HCT116 (cell line): ENCODE data around the gene KTI12. TPM values are rescaled to one million over a fixed set of nuclear protein-coding genes. Genes with fewer than 3 reads are reported as not detected.

Experiments used
- ATAC-seq: fragments of 200-7000 bp; cut with Tn5 transposase; 2 replicates; pipeline ENCODE4 v1.9.1; 2020; ENCODE audit warnings: mild to moderate bottlenecking, moderate library complexity
- BruUV-seq: library from RNA; stranded (reverse); fragments of 400-500 nt; replicated peaks from 2 replicates; lab custom pipeline; 2021; lab: Mats Ljungman, UMichigan
- CTCF ChIA-PET: fragments of 300-600 bp; sonication (Branson Sonifier 250); formaldehyde crosslinking; loops from one replicate; lab custom pipeline; 2021; ENCODE audit warnings: antibody characterized with exemption; lab: Charles Lee
- POLR2A ChIA-PET: fragments of 300-600, 350-600 bp; sonication (Branson Sonifier 250); formaldehyde crosslinking; loops from one replicate; lab custom pipeline; 2021; ENCODE audit warnings: antibody characterized with exemption; lab: Charles Lee
- RAD21 ChIA-PET, 2 experiments: fragments of 300-600 bp; sonication (Branson Sonifier 250); formaldehyde crosslinking; loops; one replicate each; lab custom pipeline; 2023; ENCODE audit warnings: low total read pairs in 2 of 2; ENCODE audit not compliant: uncharacterized antibody in 2 of 2, unreplicated experiment in 2 of 2, low non-redundant PET in 1 of 2; lab: Charles Lee
- DNase-seq: peaks from one replicate; pipeline ENCODE4 v3.0.0-alpha.2; 2010; ENCODE audit warnings: low read depth, low spot score
- H2AFZ ChIP-seq: fragments of 200-600 bp; shearing (Covaris generic), sonication (generic); 2 replicates; pipeline ENCODE4 v1.6.1; 2017; ENCODE audit warnings: low read depth, mixed run types, mixed read lengths, antibody characterized with exemption, low read length; ENCODE audit not compliant: poor library complexity, severe bottlenecking
- H3K27ac ChIP-seq: 2 replicates; pipeline ENCODE4 v1.5.1; 2012; ENCODE audit warnings: low read depth, low read length
- H3K27me3 ChIP-seq: fragments of 200-600 bp; sonication (generic); 2 replicates; pipeline ENCODE4 v1.6.1; 2016; ENCODE audit warnings: mixed run types, low read length, mixed read lengths; ENCODE audit not compliant: insufficient read depth
- H3K36me3 ChIP-seq, 2 experiments: fragments of 200-500 bp in 1 of 2; fragments of 200-600 bp in 1 of 2; sonication (Bioruptor generic) in 1 of 2; sonication (generic) in 1 of 2; 2 replicates each; pipeline versions ENCODE4 v1.5.1 to v1.6.1; 2014 to 2016; ENCODE audit warnings: low read length in 2 of 2, inconsistent platforms in 1 of 2, mixed read lengths in 1 of 2, mixed run types in 1 of 2; ENCODE audit not compliant: insufficient read depth in 2 of 2, control insufficient read depth in 1 of 2
- H3K4me1 ChIP-seq, 2 experiments: fragments of 200-600 bp in 1 of 2; sonication (generic) in 1 of 2; 2 replicates each; pipeline versions ENCODE4 v1.5.1 to v1.6.1; 2012 to 2017; ENCODE audit warnings: low read length in 2 of 2, inconsistent platforms in 1 of 2, mild to moderate bottlenecking in 1 of 2, mixed read lengths in 1 of 2, mixed run types in 1 of 2, moderate library complexity in 1 of 2; ENCODE audit not compliant: insufficient read depth in 2 of 2, control insufficient read depth in 1 of 2
- H3K4me2 ChIP-seq: fragments of 200-600 bp; sonication (generic); 2 replicates; pipeline ENCODE4 v1.6.1; 2017; ENCODE audit warnings: mixed run types, low read length, mixed read lengths
- H3K4me3 ChIP-seq, 2 experiments: fragments of 200-600 bp in 1 of 2; sonication (generic) in 1 of 2; replicated peaks in 1 of 2; 2 replicates each; pipeline ENCODE4 v1.5.1; 2011 to 2016; ENCODE audit warnings: low read length in 2 of 2, control low read depth in 1 of 2, low read depth in 1 of 2, mild to moderate bottlenecking in 1 of 2, mixed read lengths in 1 of 2, mixed run types in 1 of 2
- H3K79me2 ChIP-seq: fragments of 200-600 bp; sonication (generic); 2 replicates; pipeline ENCODE4 v1.6.1; 2017; ENCODE audit warnings: mild to moderate bottlenecking, mixed run types, low read length, moderate library complexity, mixed read lengths; ENCODE audit not compliant: insufficient read depth
- H3K9ac ChIP-seq: fragments of 200-600 bp; sonication (generic); 2 replicates; pipeline ENCODE4 v1.6.1; 2016; ENCODE audit warnings: low read length, mixed read lengths
- H3K9me2 ChIP-seq: fragments of 200-600 bp; sonication (generic), shearing (Covaris generic); 2 replicates; pipeline ENCODE4 v1.6.1; 2017; ENCODE audit warnings: mixed run types, mild to moderate bottlenecking, moderate library complexity; ENCODE audit not compliant: insufficient read depth
- H3K9me3 ChIP-seq, 2 experiments: fragments of 200-500 bp in 1 of 2; fragments of 200-600 bp in 1 of 2; sonication (Bioruptor generic) in 1 of 2; sonication (generic) in 1 of 2; 2 replicates each; pipeline ENCODE4 v1.6.1; 2014 to 2017; ENCODE audit warnings: low read length in 2 of 2, mixed read lengths in 2 of 2, inconsistent platforms in 1 of 2, low read depth in 1 of 2, mild to moderate bottlenecking in 1 of 2, mixed run types in 1 of 2, moderate library complexity in 1 of 2; ENCODE audit not compliant: control insufficient read depth in 1 of 2, insufficient read depth in 1 of 2
- H4K20me1 ChIP-seq: fragments of 200-600 bp; sonication (generic), shearing (Covaris generic); 2 replicates; pipeline ENCODE4 v1.6.1; 2017; ENCODE audit warnings: mixed run types, mild to moderate bottlenecking, moderate library complexity; ENCODE audit not compliant: insufficient read depth
- ATF3 ChIP-seq: IDR thresholded peaks from 2 replicates; pipeline ENCODE4 v1.6.1; 2012
- CBX3 ChIP-seq: IDR thresholded peaks from 2 replicates; pipeline ENCODE4 v1.6.1; 2012; ENCODE audit warnings: low read depth
- CEBPB ChIP-seq: IDR thresholded peaks from 2 replicates; pipeline ENCODE4 v1.6.1; 2012; ENCODE audit warnings: low read depth
- CTCF ChIP-seq, 3 experiments: fragments of 200-600 bp in 1 of 3; sonication (generic) in 1 of 3; IDR thresholded peaks in 2 of 3; conservative IDR thresholded peaks in 1 of 3; 2 replicates each; pipeline ENCODE4 v1.5.1; 2012 to 2017; ENCODE audit warnings: low read depth in 2 of 3, low read length in 2 of 3, antibody characterized with exemption in 1 of 3, borderline replicate concordance in 1 of 3, control low read depth in 1 of 3, mild to moderate bottlenecking in 1 of 3, mixed read lengths in 1 of 3, mixed run types in 1 of 3, moderate library complexity in 1 of 3; ENCODE audit not compliant: insufficient read depth in 1 of 3
- EGR1 ChIP-seq: IDR thresholded peaks from 2 replicates; pipeline ENCODE4 v1.6.1; 2012; ENCODE audit warnings: low read depth
- ELF1 ChIP-seq: IDR thresholded peaks from 2 replicates; pipeline ENCODE4 v1.6.1; 2012; ENCODE audit warnings: low read depth, borderline replicate concordance
- EZH2 ChIP-seq: fragments of 200-600 bp; sonication (generic); IDR thresholded peaks from 2 replicates; pipeline ENCODE4 v1.6.1; 2017; ENCODE audit warnings: antibody characterized with exemption, mixed run types
- EZH2phosphoT487 ChIP-seq: fragments of 200-600 bp; IDR thresholded peaks from 2 replicates; pipeline ENCODE4 v1.6.1; 2018; ENCODE audit warnings: antibody characterized with exemption, borderline replicate concordance
- FOSL1 ChIP-seq: IDR thresholded peaks from 2 replicates; pipeline ENCODE4 v1.6.1; 2012; ENCODE audit warnings: low read depth
- JUND ChIP-seq: IDR thresholded peaks from 2 replicates; pipeline ENCODE4 v1.6.1; 2012
- MAX ChIP-seq: IDR thresholded peaks from 2 replicates; pipeline ENCODE4 v1.6.1; 2012
- POLR2A ChIP-seq: IDR thresholded peaks from 2 replicates; pipeline ENCODE4 v1.7.0; 2011; ENCODE audit warnings: borderline replicate concordance; ENCODE audit not compliant: insufficient read depth, insufficient read length; ENCODE audit errors: extremely low read depth
- POLR2AphosphoS5 ChIP-seq: IDR thresholded peaks from 2 replicates; pipeline ENCODE4 v1.6.1; 2011; ENCODE audit warnings: mild to moderate bottlenecking, low read depth, low read length, moderate library complexity
- RAD21 ChIP-seq: IDR thresholded peaks from 2 replicates; pipeline ENCODE4 v1.6.1; 2012; ENCODE audit warnings: low read depth, mild to moderate bottlenecking
- SIN3A ChIP-seq: IDR thresholded peaks from 2 replicates; pipeline ENCODE4 v1.6.1; 2012; ENCODE audit warnings: low read depth
- SP1 ChIP-seq: IDR thresholded peaks from 2 replicates; pipeline ENCODE4 v1.6.1; 2012; ENCODE audit warnings: low read depth
- SRF ChIP-seq: IDR thresholded peaks from 2 replicates; pipeline ENCODE4 v1.6.1; 2012; ENCODE audit warnings: low read depth
- TCF7L2 ChIP-seq: IDR thresholded peaks from 2 replicates; pipeline ENCODE4 v1.7.0; 2011; ENCODE audit warnings: borderline replicate concordance, inconsistent platforms; ENCODE audit not compliant: insufficient read depth, insufficient read length; ENCODE audit errors: extremely low read depth
- YY1 ChIP-seq: IDR thresholded peaks from 2 replicates; pipeline ENCODE4 v1.6.1; 2011; ENCODE audit warnings: low read length, low read depth, moderate library complexity, mild to moderate bottlenecking; ENCODE audit not compliant: insufficient replicate concordance; ENCODE audit errors: extremely low read depth
- ZFX ChIP-seq: fragments of 450-650 bp; IDR thresholded peaks from 2 replicates; pipeline ENCODE4 v1.6.1; 2017
- intact Hi-C: fragments of 100-400 bp; cut with micrococcal nuclease; formaldehyde crosslinking; loops from 2 replicates; pipeline ENCODE4 v1.10.0; 2022
- total RNA-seq: library from RNA; stranded (reverse); gene quantifications from one replicate; pipeline ENCODE4 v1.2.1, GENCODE V29; 2021; ENCODE audit not compliant: unreplicated experiment

Gene KTI12
- total RNA-seq, 1 experiment from 2014 or later, result 8.2 TPM

GRCh38 chr1:52037402-52037814 lies 3.8 kb upstream of the KTI12 start:
- no peak overlapping the region for H3K4me3 ChIP-seq
- no peaks in the 10 kb centered on the region for H3K27me3 ChIP-seq
- no peaks in the 10 kb centered on the region for H3K9me3 ChIP-seq
- peaks cover 19% of the 10 kb centered on the region for H3K79me2 ChIP-seq
- no peak overlapping the region for H2AFZ ChIP-seq
- peaks cover 6 to 7% of the 10 kb centered on the region in 2 experiments; a peak in 3 of 4 replicates for H3K36me3 ChIP-seq
- no peak for DNase-seq
- ChIA-PET POLR2A (interaction anchor here (1.1 kb wide), 1 partner anchor 17 kb away, joined by 3 read pairs; the partner anchor contains the start of gene TXNDC12), CTCF (no interaction called here), RAD21 (no interaction called here)
- TF ChIP-seq MAX (no peak), SP1 (no peak), ELF1 (no peak), EZH2 (no peak), CBX3 (no peak), CTCF (IDR thresholded peaks at IDR 0.05 in 2 of 3, conservative IDR thresholded peaks at IDR 0.05 in 1 of 3; ENCODE audit: borderline replicate concordance in 1 of 3, insufficient read depth in 1 of 3, low read depth in 2 of 3, low read length in 2 of 3) (no peak), POLR2A (no peak), ZFX (no peak), FOSL1 (no peak), POLR2AphosphoS5 (no peak), CEBPB (no peak), YY1 (no peak), EGR1 (no peak), TCF7L2 (no peak), SIN3A (no peak), ATF3 (no peak), EZH2phosphoT487 (no peak), JUND (no peak), SRF (no peak), RAD21 (no peak)
- H3K4me2 ChIP-seq, result no peak overlapping the region
- no TSS peak for BruUV-seq
- H3K9ac ChIP-seq, result no peak overlapping the region
- no peaks in the 10 kb centered on the region for H3K9me2 ChIP-seq
- H3K4me1 ChIP-seq, result peaks cover 5 to 13% of the 10 kb centered on the region in 2 experiments; a peak in 2 of 4 replicates
- no peaks in the 10 kb centered on the region for H4K20me1 ChIP-seq
- intact Hi-C loops, result no loop called here
- no peak overlapping the region for H3K27ac ChIP-seq
- no peak for ATAC-seq
